Glutamatergic neuron (in vitro differentiated cells): ENCODE measurements around the gene PRKCQ. TPM values are rescaled to one million over a fixed set of nuclear protein-coding genes. Genes with fewer than 3 reads are reported as not detected.
"Not testable (repeated sequence)": the region's sequence is repeated elsewhere in the genome, so short reads cannot be mapped to it uniquely, and the experiment has no call there.

Source experiments
- DNase-seq: peaks from one replicate; pipeline ENCODE4 v3.0.0; 2022
- H3K27ac Mint-ChIP-seq: one replicate; pipeline ENCODE4 v1.8.0; 2020; ENCODE audit warnings: mild to moderate bottlenecking, mixed read lengths, inconsistent platforms; ENCODE audit not compliant: unreplicated experiment
- H3K27me3 Mint-ChIP-seq: one replicate; pipeline ENCODE4 v1.8.0; 2020; ENCODE audit warnings: mild to moderate bottlenecking, moderate library complexity, mixed read lengths, inconsistent platforms; ENCODE audit not compliant: unreplicated experiment
- H3K36me3 Mint-ChIP-seq: one replicate; pipeline ENCODE4 v1.8.0; 2020; ENCODE audit warnings: mild to moderate bottlenecking, mixed read lengths, inconsistent platforms; ENCODE audit not compliant: unreplicated experiment
- H3K4me1 Mint-ChIP-seq: one replicate; pipeline ENCODE4 v1.8.0; 2020; ENCODE audit warnings: mild to moderate bottlenecking, low read depth, mixed read lengths, inconsistent platforms; ENCODE audit not compliant: unreplicated experiment
- H3K4me3 Mint-ChIP-seq: one replicate; pipeline ENCODE4 v1.8.0; 2020; ENCODE audit warnings: mild to moderate bottlenecking, mixed read lengths, inconsistent platforms; ENCODE audit not compliant: unreplicated experiment
- H3K9me3 Mint-ChIP-seq: one replicate; pipeline ENCODE4 v1.8.0; 2020; ENCODE audit warnings: mild to moderate bottlenecking, moderate library complexity, mixed read lengths, inconsistent platforms; ENCODE audit not compliant: unreplicated experiment
- total RNA-seq: library from RNA; stranded (reverse); fragmentation: NEBNext Ultra II Directional; extraction: Animal tissue kit (Norgen Biotek cat#: 25700); gene quantifications from one replicate; pipeline ENCODE4 v1.2.1, GENCODE V29; 2021; ENCODE audit not compliant: unreplicated experiment
- TF ChIP-seq, protein P1 (sequence below): fragments of 200-600 bp; sonication (generic); IDR thresholded peaks from one replicate; pipeline ENCODE4 v1.5.0; 2021; ENCODE audit not compliant: partially characterized antibody, unreplicated experiment

Gene PRKCQ
- total RNA-seq, 1 donor from 2014 or later: 1.3 TPM

DNA sequence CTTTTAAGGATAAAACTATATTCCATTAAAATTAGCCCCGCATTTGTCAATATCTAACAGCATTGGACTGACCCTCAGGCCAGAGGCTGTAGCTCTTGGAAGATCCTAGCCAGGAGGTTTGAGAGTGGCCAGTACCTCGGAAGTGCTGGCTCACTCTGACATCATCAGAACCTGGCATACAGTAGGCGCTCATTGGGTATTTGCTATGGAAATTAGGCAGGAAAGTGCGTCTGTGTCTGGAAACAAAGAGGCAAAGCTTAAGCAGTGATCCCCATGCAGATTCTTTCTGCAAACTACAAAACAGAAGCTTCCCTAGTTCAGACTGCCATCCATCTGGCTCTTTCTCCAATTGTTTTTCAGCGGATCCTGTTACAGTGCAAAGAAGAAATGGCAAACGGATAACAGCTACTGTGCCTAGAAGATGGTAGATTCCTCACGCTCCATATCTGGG is 1.7 kb upstream of the PRKCQ start:
- TF ChIP-seq, protein P1, sequence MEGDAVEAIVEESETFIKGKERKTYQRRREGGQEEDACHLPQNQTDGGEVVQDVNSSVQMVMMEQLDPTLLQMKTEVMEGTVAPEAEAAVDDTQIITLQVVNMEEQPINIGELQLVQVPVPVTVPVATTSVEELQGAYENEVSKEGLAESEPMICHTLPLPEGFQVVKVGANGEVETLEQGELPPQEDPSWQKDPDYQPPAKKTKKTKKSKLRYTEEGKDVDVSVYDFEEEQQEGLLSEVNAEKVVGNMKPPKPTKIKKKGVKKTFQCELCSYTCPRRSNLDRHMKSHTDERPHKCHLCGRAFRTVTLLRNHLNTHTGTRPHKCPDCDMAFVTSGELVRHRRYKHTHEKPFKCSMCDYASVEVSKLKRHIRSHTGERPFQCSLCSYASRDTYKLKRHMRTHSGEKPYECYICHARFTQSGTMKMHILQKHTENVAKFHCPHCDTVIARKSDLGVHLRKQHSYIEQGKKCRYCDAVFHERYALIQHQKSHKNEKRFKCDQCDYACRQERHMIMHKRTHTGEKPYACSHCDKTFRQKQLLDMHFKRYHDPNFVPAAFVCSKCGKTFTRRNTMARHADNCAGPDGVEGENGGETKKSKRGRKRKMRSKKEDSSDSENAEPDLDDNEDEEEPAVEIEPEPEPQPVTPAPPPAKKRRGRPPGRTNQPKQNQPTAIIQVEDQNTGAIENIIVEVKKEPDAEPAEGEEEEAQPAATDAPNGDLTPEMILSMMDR: no peak
- no peak for DNase-seq
- Mint-ChIP-seq H3K9me3 (peaks cover 5% of the 10 kb centered on the region), H3K27ac (no peak overlapping the region), H3K36me3 (no peaks in the 10 kb centered on the region), H3K4me1 (peaks cover 13% of the 10 kb centered on the region), H3K27me3 (peaks cover 2% of the 10 kb centered on the region), H3K4me3 (peak overlapping the region; percentile 11)

DNA sequence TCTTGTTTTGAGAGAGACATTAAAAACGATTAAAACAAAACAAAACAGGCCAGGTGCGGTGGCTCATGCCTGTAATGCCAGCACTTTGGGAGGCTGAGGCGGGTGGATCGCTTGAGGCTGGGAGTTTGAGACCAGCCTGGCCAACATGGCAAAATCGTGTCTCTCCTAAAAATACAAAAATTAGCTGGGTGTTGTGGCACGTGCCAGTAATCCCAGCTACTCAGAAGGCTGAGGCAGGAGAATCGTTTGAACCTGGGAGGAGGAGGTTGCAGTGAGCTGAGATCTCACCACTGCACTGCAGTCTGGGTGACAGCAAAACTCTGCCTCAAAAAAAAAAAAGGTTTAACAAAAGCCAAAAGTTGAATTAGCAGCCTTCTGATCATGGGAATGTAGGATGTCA is 1.1 kb upstream of the PRKCQ start:
- not testable (repeated sequence) for H3K27me3 Mint-ChIP-seq, DNase-seq, H3K36me3 Mint-ChIP-seq, H3K9me3 Mint-ChIP-seq, H3K27ac Mint-ChIP-seq
- Mint-ChIP-seq H3K4me3 (peak overlapping the region; percentile 89), H3K4me1 (peaks cover 13% of the 10 kb centered on the region)

DNA sequence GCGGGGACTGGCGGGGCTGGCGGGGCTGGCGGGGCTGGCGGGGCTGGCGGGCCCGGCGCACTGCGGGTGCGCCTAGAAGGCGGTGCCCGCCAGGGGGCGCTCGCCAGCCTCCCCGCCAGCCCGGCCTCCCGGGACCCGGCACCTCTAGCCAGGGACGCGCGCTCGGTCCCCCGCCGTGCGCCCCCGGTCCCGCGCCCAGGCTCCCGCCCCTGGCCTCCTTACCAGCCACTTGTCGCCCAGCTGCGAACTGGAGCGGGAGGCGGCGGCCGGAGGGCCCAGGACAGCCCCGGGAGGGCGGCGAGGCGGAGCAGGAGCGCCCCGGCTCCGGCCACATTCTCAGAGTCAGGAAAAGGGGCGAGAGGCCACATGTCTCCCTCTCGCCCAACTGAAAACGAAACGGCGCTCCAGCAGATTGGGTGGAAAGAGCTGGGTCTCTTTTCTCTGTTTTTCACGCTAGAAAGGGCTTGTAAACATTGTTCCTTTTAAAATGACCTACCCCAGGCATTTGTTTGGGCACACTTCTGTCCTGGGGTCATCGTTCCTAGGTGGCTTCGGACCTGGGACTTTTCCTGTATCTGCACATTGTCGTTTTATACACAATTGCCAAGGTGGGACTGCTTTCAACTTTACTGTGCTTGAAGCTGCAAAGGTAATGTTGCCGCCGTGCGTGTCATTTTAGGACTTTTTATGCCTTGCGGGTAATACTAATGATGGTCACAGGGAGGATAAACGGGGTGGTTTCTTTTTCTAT is 378 bp upstream of the PRKCQ start:
- Mint-ChIP-seq H3K4me1 (peaks cover 13% of the 10 kb centered on the region), H3K4me3 (peak overlapping the region; percentile 89), H3K27ac (peak overlapping the region; percentile 28), H3K9me3 (peaks cover 5% of the 10 kb centered on the region), H3K36me3 (no peaks in the 10 kb centered on the region), H3K27me3 (peaks cover 2% of the 10 kb centered on the region)
- TF ChIP-seq, protein P1: peak; percentile 78
- peak; percentile 87 for DNase-seq

- peaks cover 5% of the 10 kb centered on the region for H3K9me3 Mint-ChIP-seq
- peak overlapping the region; percentile 77 for H3K4me3 Mint-ChIP-seq
- H3K36me3 Mint-ChIP-seq: no peaks in the 10 kb centered on the region
- TF ChIP-seq, protein P1: no peak
- no peak overlapping the region for H3K27ac Mint-ChIP-seq
- DNase-seq: no peak
- peaks cover 2% of the 10 kb centered on the region for H3K27me3 Mint-ChIP-seq
- peaks cover 13% of the 10 kb centered on the region for H3K4me1 Mint-ChIP-seq
Measured at GRCh38 chr10:6579183-6579903, 733 bp downstream of the PRKCQ start.

DNA sequence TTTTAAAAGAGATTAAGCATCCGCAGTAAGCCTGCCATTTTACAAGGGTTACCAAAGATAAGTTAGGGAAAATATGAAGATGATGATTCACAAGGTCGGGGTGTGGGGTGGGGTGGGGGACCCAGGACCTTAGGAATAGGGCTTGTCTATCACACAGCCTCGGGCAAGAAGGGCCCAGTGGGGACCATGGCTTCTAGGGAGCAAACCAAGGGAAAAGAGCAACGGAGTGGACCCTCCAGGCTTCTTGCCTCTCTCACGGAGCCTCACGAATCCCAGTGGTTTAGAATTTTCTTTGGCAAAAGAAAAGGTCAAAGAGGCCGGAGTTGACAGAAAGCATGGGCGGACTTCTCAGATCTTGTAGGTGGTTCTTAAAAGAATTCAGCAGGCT is 1.3 kb downstream of the PRKCQ start:
- DNase-seq: no peak
- Mint-ChIP-seq H3K4me3 (peak overlapping the region; percentile 77), H3K36me3 (no peaks in the 10 kb centered on the region), H3K27ac (no peak overlapping the region), H3K27me3 (peaks cover 2% of the 10 kb centered on the region), H3K9me3 (peaks cover 5% of the 10 kb centered on the region), H3K4me1 (peaks cover 13% of the 10 kb centered on the region)
- TF ChIP-seq, protein P1: no peak
